Endothelial cell (in vitro differentiated cells): ENCODE results near the gene SENP8. TPM values are rescaled to one million over a fixed set of nuclear protein-coding genes. Genes with fewer than 3 reads are reported as not detected.

ENCODE experiments used
- DNase-seq: peaks from one replicate; pipeline ENCODE4 v3.0.0; 2021; ENCODE audit warnings: low spot score
- H3K27ac Mint-ChIP-seq: one replicate; pipeline ENCODE4 v1.8.0; 2021; ENCODE audit warnings: mixed read lengths, inconsistent platforms; ENCODE audit not compliant: unreplicated experiment
- H3K27me3 Mint-ChIP-seq: one replicate; pipeline ENCODE4 v1.8.0; 2021; ENCODE audit warnings: mild to moderate bottlenecking, moderate library complexity, mixed read lengths, inconsistent platforms; ENCODE audit not compliant: unreplicated experiment
- H3K36me3 Mint-ChIP-seq: one replicate; pipeline ENCODE4 v1.8.0; 2021; ENCODE audit warnings: mild to moderate bottlenecking, low read depth, mixed read lengths, inconsistent platforms; ENCODE audit not compliant: unreplicated experiment
- H3K4me1 Mint-ChIP-seq: one replicate; pipeline ENCODE4 v1.8.0; 2021; ENCODE audit warnings: mild to moderate bottlenecking, mixed read lengths, inconsistent platforms; ENCODE audit not compliant: unreplicated experiment
- H3K4me3 Mint-ChIP-seq: one replicate; pipeline ENCODE4 v1.8.0; 2021; ENCODE audit warnings: mild to moderate bottlenecking, mixed read lengths, inconsistent platforms; ENCODE audit not compliant: unreplicated experiment
- H3K9me3 Mint-ChIP-seq: one replicate; pipeline ENCODE4 v1.8.0; 2021; ENCODE audit warnings: mixed read lengths, inconsistent platforms; ENCODE audit not compliant: unreplicated experiment
- total RNA-seq: library from RNA; stranded (reverse); fragmentation: NEBNext Ultra II Directional; extraction: Animal tissue kit (Norgen Biotek cat#: 25700); gene quantifications from one replicate; pipeline ENCODE4 v1.2.1, GENCODE V29; 2021; ENCODE audit not compliant: unreplicated experiment
- TF ChIP-seq, protein P1 (sequence below): fragments of 200-600 bp; sonication (generic); IDR thresholded peaks from one replicate; pipeline ENCODE4 v1.5.0; 2021; ENCODE audit warnings: antibody characterized with exemption; ENCODE audit not compliant: unreplicated experiment

SENP8 gene
- total RNA-seq, 1 donor from 2014 or later, result 4.1 TPM

DNA sequence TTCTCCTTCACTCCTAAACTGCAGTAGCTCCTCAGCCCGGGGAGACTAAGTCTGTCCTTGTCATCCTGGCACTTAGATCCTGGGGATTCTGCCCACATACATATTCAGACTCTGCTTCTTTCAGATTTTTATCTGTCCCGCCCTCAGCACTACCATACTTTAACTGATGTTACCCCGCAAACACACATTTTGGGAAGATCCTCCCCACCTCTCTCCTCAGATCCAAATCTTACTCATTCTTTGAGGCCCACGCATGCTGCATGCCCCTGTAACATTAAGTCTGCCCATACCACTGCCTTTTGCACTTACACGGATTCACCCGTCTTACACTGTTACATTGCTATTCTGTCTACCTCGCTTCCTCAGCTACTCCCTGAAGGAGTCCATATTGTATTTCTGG lies 36.1 kb downstream of the SENP8 start:
- H3K36me3 Mint-ChIP-seq, result no peaks in the 10 kb centered on the region
- no peak for DNase-seq
- H3K27me3 Mint-ChIP-seq, result peaks cover 4% of the 10 kb centered on the region
- no peak overlapping the region for H3K4me3 Mint-ChIP-seq
- H3K9me3 Mint-ChIP-seq, result no peaks in the 10 kb centered on the region
- H3K27ac Mint-ChIP-seq, result no peak overlapping the region
- H3K4me1 Mint-ChIP-seq, result no peaks in the 10 kb centered on the region
- TF ChIP-seq, protein P1, sequence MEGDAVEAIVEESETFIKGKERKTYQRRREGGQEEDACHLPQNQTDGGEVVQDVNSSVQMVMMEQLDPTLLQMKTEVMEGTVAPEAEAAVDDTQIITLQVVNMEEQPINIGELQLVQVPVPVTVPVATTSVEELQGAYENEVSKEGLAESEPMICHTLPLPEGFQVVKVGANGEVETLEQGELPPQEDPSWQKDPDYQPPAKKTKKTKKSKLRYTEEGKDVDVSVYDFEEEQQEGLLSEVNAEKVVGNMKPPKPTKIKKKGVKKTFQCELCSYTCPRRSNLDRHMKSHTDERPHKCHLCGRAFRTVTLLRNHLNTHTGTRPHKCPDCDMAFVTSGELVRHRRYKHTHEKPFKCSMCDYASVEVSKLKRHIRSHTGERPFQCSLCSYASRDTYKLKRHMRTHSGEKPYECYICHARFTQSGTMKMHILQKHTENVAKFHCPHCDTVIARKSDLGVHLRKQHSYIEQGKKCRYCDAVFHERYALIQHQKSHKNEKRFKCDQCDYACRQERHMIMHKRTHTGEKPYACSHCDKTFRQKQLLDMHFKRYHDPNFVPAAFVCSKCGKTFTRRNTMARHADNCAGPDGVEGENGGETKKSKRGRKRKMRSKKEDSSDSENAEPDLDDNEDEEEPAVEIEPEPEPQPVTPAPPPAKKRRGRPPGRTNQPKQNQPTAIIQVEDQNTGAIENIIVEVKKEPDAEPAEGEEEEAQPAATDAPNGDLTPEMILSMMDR, result no peak

DNA sequence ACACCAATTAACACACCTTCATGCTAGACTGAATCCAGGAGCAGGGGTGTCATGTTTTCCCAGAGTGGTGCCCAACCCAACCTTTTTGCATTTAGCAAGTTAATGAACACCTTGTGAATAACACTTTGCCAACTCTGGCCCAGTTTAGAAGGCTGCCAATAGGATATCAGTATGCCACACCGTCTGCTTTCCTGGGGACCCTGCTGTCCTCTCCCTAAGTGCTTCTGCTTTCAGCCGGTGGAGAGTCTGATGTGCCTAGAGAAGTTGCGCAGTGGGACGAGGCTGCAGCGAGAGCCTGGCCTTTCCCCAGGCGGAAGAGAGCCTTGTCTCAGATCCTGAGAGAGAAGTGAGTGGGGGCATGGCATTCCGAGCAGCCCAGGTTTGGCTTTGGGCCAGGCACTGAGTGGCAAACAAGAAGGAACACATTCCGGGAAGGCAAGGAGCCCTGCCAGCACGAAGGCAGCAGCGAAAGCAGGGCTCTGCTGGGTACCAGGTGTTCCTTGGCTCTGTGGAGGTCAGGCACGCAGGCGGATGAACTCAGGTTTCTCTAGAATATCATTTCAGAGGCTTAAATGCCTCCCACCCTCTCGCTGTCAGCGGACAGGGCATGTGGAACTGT lies 36.9 kb downstream of the SENP8 start:
- H3K4me1 Mint-ChIP-seq, result no peaks in the 10 kb centered on the region
- no peaks in the 10 kb centered on the region for H3K9me3 Mint-ChIP-seq
- DNase-seq, result no peak
- peaks cover 4% of the 10 kb centered on the region for H3K27me3 Mint-ChIP-seq
- H3K36me3 Mint-ChIP-seq, result no peaks in the 10 kb centered on the region
- TF ChIP-seq, protein P1, result no peak
- H3K4me3 Mint-ChIP-seq, result no peak overlapping the region
- no peak overlapping the region for H3K27ac Mint-ChIP-seq

DNA sequence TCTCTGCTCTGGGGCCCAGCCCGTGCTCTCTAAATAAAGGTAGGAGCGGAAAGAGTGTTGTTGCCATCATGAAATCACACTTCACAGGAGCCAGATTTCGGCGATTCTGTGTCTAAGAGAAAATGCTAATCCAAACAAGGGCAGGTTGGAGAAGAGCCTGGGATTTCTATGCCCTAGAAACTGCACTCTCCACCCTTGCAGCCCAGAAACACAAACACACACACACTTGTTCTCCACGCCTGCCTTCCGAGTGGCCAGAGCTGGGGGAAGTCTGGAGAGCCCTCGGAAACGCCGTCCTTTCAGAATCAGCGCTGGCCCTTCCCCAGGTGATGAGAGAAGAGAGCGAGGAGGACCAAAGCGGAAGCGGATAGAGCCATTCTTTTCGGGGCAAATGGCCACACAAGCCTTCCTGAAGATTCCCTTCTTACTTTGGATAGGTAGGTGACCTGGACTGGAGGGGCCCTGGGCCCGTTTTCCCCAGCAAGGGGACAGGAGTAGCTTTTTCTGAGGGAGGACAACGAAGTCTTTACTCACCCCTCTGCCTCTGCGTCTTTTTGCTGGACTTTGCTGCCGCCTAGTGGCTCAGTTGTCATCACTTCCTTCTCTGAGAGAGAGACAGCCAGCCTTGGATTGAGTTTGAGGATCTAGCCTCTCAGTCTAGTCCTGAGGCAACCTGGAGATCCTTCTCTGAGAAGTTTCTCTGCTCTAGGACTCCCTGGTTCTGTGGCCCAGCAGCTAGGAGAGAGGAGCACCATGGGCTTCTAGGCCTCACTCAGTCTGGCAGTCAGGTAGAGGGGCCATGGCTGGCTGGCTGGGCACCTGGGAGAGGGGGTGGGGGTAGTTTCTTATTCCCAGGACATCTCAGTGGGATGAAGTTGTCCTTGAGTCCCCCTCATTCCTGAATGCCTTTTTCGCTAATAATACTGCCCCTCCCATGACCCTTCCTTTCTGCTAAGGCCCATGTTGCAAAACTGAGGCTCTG lies 37.7 kb downstream of the SENP8 start:
- no peaks in the 10 kb centered on the region for H3K4me1 Mint-ChIP-seq
- TF ChIP-seq, protein P1, result peak; percentile 79
- peaks cover 4% of the 10 kb centered on the region for H3K27me3 Mint-ChIP-seq
- no peak overlapping the region for H3K27ac Mint-ChIP-seq
- no peaks in the 10 kb centered on the region for H3K36me3 Mint-ChIP-seq
- H3K9me3 Mint-ChIP-seq, result no peaks in the 10 kb centered on the region
- DNase-seq, result peak; percentile 84
- H3K4me3 Mint-ChIP-seq, result peak overlapping the region; percentile 35

DNA sequence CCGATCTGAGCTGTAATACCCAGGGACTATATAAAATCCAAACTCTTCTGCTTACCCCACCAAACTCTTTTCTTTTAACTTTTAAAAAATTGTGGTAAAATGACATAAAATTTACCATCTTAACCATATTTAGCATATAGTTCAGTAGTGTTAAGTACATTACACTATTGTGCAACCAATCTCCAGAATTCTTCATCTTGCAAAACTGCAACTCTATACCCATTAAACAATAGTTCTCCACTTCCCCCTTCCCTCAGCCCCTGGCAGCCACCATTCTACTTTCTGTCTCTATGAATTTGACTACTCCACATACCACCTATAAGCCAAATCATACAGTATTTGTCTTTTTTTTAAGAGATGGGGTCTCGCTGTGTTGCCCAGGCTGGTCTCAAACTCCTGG lies 38.7 kb downstream of the SENP8 start:
- TF ChIP-seq, protein P1, result no peak
- Mint-ChIP-seq H3K4me3 (no peak overlapping the region), H3K9me3 (no peaks in the 10 kb centered on the region), H3K27ac (no peak overlapping the region), H3K27me3 (peaks cover 4% of the 10 kb centered on the region), H3K36me3 (no peaks in the 10 kb centered on the region), H3K4me1 (no peaks in the 10 kb centered on the region)
- no peak for DNase-seq
